Activated naive CD4-positive, alpha-beta T cell treated with anti-CD3 and anti-CD28 coated beads for 36 hours (primary cell): ENCODE data around the gene KAZN. TPM values are rescaled to one million over a fixed set of nuclear protein-coding genes. Genes with fewer than 3 reads are reported as not detected.
A peak's percentile ranks its signal among the peaks of the same experiment; 100 is the strongest.

Source experiments
- CTCF ChIA-PET: fragments of 350-600 bp; sonication (Branson Sonifier 250); formaldehyde crosslinking; loops from one replicate; lab custom pipeline; 2021; ENCODE audit warnings: antibody characterized with exemption; lab: Charles Lee
- DNase-seq: peaks from one replicate; pipeline ENCODE4 v3.0.0-alpha.2; 2020
- H3K27ac Mint-ChIP-seq: one replicate; pipeline ENCODE4 v1.8.0; 2021; ENCODE audit warnings: mild to moderate bottlenecking, mixed read lengths
- H3K27me3 Mint-ChIP-seq: one replicate; pipeline ENCODE4 v1.8.0; 2021; ENCODE audit warnings: low read depth, mixed read lengths
- H3K36me3 Mint-ChIP-seq: one replicate; pipeline ENCODE4 v1.8.0; 2021; ENCODE audit warnings: low read depth, mixed read lengths
- H3K4me1 Mint-ChIP-seq: one replicate; pipeline ENCODE4 v1.8.0; 2021; ENCODE audit warnings: low read depth, mixed read lengths
- H3K4me3 Mint-ChIP-seq: one replicate; pipeline ENCODE4 v1.8.0; 2021; ENCODE audit warnings: mild to moderate bottlenecking, moderate library complexity, mixed read lengths
- H3K9me3 Mint-ChIP-seq: one replicate; pipeline ENCODE4 v1.8.0; 2021; ENCODE audit warnings: mixed read lengths
- intact Hi-C: fragments of 100-400 bp; cut with micrococcal nuclease; formaldehyde crosslinking; loops from one replicate; pipeline ENCODE4 v1.15.1; 2023
- total RNA-seq, 2 experiments: library from RNA; stranded (reverse); gene quantifications; one replicate each; pipeline ENCODE4 v1.2.3, GENCODE V29; 2021

The KAZN gene
- total RNA-seq, 2 experiments from 2014 or later = 0.55 to 0.59 TPM

- Mint-ChIP-seq H3K9me3 (no peaks in the 10 kb centered on the region), H3K4me1 (no peaks in the 10 kb centered on the region), H3K27ac (no peak overlapping the region), H3K27me3 (no peaks in the 10 kb centered on the region), H3K4me3 (no peak overlapping the region), H3K36me3 (no peaks in the 10 kb centered on the region)
- DNase-seq = no peak
- CTCF ChIA-PET = no interaction called here
- intact Hi-C loops = no loop called here
These were observed 196.4 kb downstream of the KAZN start for GRCh38 chr1:14794906-14795305.

GRCh38 chr1:14795589-14795988 lies 197.1 kb downstream of the KAZN start:
- no peak for DNase-seq
- no peak overlapping the region for H3K27ac Mint-ChIP-seq
- no peaks in the 10 kb centered on the region for H3K4me1 Mint-ChIP-seq
- no peaks in the 10 kb centered on the region for H3K27me3 Mint-ChIP-seq
- H3K36me3 Mint-ChIP-seq = no peaks in the 10 kb centered on the region
- CTCF ChIA-PET = no interaction called here
- H3K4me3 Mint-ChIP-seq = no peak overlapping the region
- intact Hi-C loops = no loop called here
- no peaks in the 10 kb centered on the region for H3K9me3 Mint-ChIP-seq

- CTCF ChIA-PET = no interaction called here
- intact Hi-C loops = no loop called here
- H3K27ac Mint-ChIP-seq = no peak overlapping the region
- no peak for DNase-seq
- no peaks in the 10 kb centered on the region for H3K4me1 Mint-ChIP-seq
- no peaks in the 10 kb centered on the region for H3K9me3 Mint-ChIP-seq
- no peak overlapping the region for H3K4me3 Mint-ChIP-seq
- no peaks in the 10 kb centered on the region for H3K27me3 Mint-ChIP-seq
- H3K36me3 Mint-ChIP-seq = no peaks in the 10 kb centered on the region
These were observed 201.5 kb downstream of the KAZN start for GRCh38 chr1:14800014-14800413.

GRCh38 chr1:14800500-14801076 lies 202.1 kb downstream of the KAZN start:
- Mint-ChIP-seq H3K36me3 (no peaks in the 10 kb centered on the region), H3K9me3 (no peaks in the 10 kb centered on the region)
- no peak for DNase-seq

GRCh38 chr1:14803002-14803789 lies 204.7 kb downstream of the KAZN start:
- H3K4me3 Mint-ChIP-seq = no peak overlapping the region
- CTCF ChIA-PET = no interaction called here
- no peaks in the 10 kb centered on the region for H3K27me3 Mint-ChIP-seq
- no peaks in the 10 kb centered on the region for H3K4me1 Mint-ChIP-seq
- intact Hi-C loops = no loop called here
- DNase-seq = no peak
- H3K36me3 Mint-ChIP-seq = no peaks in the 10 kb centered on the region
- H3K9me3 Mint-ChIP-seq = peaks cover 8% of the 10 kb centered on the region
- no peak overlapping the region for H3K27ac Mint-ChIP-seq

More at GRCh38 chr1:14800500-14801076, 202.1 kb downstream of the KAZN start:
- H3K27ac Mint-ChIP-seq = no peak overlapping the region
- CTCF ChIA-PET = no interaction called here
- no peaks in the 10 kb centered on the region for H3K4me1 Mint-ChIP-seq
- H3K4me3 Mint-ChIP-seq = no peak overlapping the region
- intact Hi-C loops = no loop called here
- H3K27me3 Mint-ChIP-seq = no peaks in the 10 kb centered on the region

GRCh38 chr1:14804626-14805025 lies 206.1 kb downstream of the KAZN start:
- Mint-ChIP-seq H3K27ac (no peak overlapping the region), H3K9me3 (peaks cover 13% of the 10 kb centered on the region), H3K36me3 (no peaks in the 10 kb centered on the region), H3K4me1 (no peaks in the 10 kb centered on the region), H3K4me3 (no peak overlapping the region), H3K27me3 (no peaks in the 10 kb centered on the region)
- intact Hi-C loops = no loop called here
- CTCF ChIA-PET = no interaction called here
- DNase-seq = no peak

GRCh38 chr1:14806772-14807171 lies 208.3 kb downstream of the KAZN start:
- Mint-ChIP-seq H3K4me3 (no peak overlapping the region), H3K36me3 (no peaks in the 10 kb centered on the region), H3K27ac (no peak overlapping the region), H3K27me3 (peaks cover 2% of the 10 kb centered on the region), H3K9me3 (peaks cover 13% of the 10 kb centered on the region), H3K4me1 (no peaks in the 10 kb centered on the region)
- no peak for DNase-seq
- intact Hi-C loops = no loop called here
- CTCF ChIA-PET = interaction anchor here (0.6 kb wide), 1 partner anchor 142 kb away, joined by 5 read pairs; no protein-coding TSS in a partner anchor

- Mint-ChIP-seq H3K4me1 (no peaks in the 10 kb centered on the region), H3K27me3 (peaks cover 2% of the 10 kb centered on the region), H3K4me3 (no peak overlapping the region), H3K9me3 (peaks cover 13% of the 10 kb centered on the region), H3K27ac (no peak overlapping the region), H3K36me3 (no peaks in the 10 kb centered on the region)
- intact Hi-C loops = no loop called here
- no peak for DNase-seq
- CTCF ChIA-PET = no interaction called here
These were observed 210.3 kb downstream of the KAZN start for GRCh38 chr1:14808768-14809167.

- no peak overlapping the region for H3K4me3 Mint-ChIP-seq
- peak; percentile 9 for DNase-seq
- no peak overlapping the region for H3K27ac Mint-ChIP-seq
- peaks cover 2% of the 10 kb centered on the region for H3K27me3 Mint-ChIP-seq
- intact Hi-C loops = no loop called here
- no peaks in the 10 kb centered on the region for H3K36me3 Mint-ChIP-seq
- peaks cover 13% of the 10 kb centered on the region for H3K9me3 Mint-ChIP-seq
- CTCF ChIA-PET = no interaction called here
- H3K4me1 Mint-ChIP-seq = no peaks in the 10 kb centered on the region
These were observed 210.9 kb downstream of the KAZN start for GRCh38 chr1:14809191-14809981.

- H3K27me3 Mint-ChIP-seq = peaks cover 2% of the 10 kb centered on the region
- no peak for DNase-seq
- H3K36me3 Mint-ChIP-seq = no peaks in the 10 kb centered on the region
- intact Hi-C loops = no loop called here
- H3K9me3 Mint-ChIP-seq = peaks cover 13% of the 10 kb centered on the region
- no peaks in the 10 kb centered on the region for H3K4me1 Mint-ChIP-seq
- H3K27ac Mint-ChIP-seq = no peak overlapping the region
- CTCF ChIA-PET = interaction anchor here (1.4 kb wide), 1 partner anchor 217 kb away, joined by 3 read pairs; no protein-coding TSS in a partner anchor
- no peak overlapping the region for H3K4me3 Mint-ChIP-seq
These were observed 212.3 kb downstream of the KAZN start for GRCh38 chr1:14810595-14811361.

- H3K36me3 Mint-ChIP-seq = no peaks in the 10 kb centered on the region
- intact Hi-C loops = no loop called here
- no peak for DNase-seq
- CTCF ChIA-PET = interaction anchor here (1.4 kb wide), 1 partner anchor 216 kb away, joined by 3 read pairs; no protein-coding TSS in a partner anchor
- no peaks in the 10 kb centered on the region for H3K4me1 Mint-ChIP-seq
- peaks cover 2% of the 10 kb centered on the region for H3K27me3 Mint-ChIP-seq
- H3K4me3 Mint-ChIP-seq = no peak overlapping the region
- H3K27ac Mint-ChIP-seq = no peak overlapping the region
- peaks cover 11% of the 10 kb centered on the region for H3K9me3 Mint-ChIP-seq
These were observed 213.1 kb downstream of the KAZN start for GRCh38 chr1:14811573-14811972.

- no peaks in the 10 kb centered on the region for H3K36me3 Mint-ChIP-seq
- peaks cover 3% of the 10 kb centered on the region for H3K27me3 Mint-ChIP-seq
- no peaks in the 10 kb centered on the region for H3K4me1 Mint-ChIP-seq
- H3K4me3 Mint-ChIP-seq = no peak overlapping the region
- intact Hi-C loops = no loop called here
- no peak overlapping the region for H3K27ac Mint-ChIP-seq
- H3K9me3 Mint-ChIP-seq = peaks cover 8% of the 10 kb centered on the region
- CTCF ChIA-PET = interaction anchor here (1.4 kb wide), 1 partner anchor 216 kb away, joined by 3 read pairs; no protein-coding TSS in a partner anchor
- no peak for DNase-seq
These were observed 213.7 kb downstream of the KAZN start for GRCh38 chr1:14812189-14812588.
